ENCODE results near the gene LRMDA.
A peak's percentile ranks its signal among the peaks of the same experiment; 100 is the strongest.

Gene LRMDA

GRCh38 chr10:75431180-75432111, at the start of gene LRMDA:
Gene LRMDA, plus strand, starts transcription at chr10:75431624.
- DNase-seq (ENCODE audit: low spot score) = no peak

- DNase-seq (ENCODE audit: low spot score) = no peak
Measured at GRCh38 chr10:75386128-75386527, 45.3 kb upstream of the LRMDA start.

DNA sequence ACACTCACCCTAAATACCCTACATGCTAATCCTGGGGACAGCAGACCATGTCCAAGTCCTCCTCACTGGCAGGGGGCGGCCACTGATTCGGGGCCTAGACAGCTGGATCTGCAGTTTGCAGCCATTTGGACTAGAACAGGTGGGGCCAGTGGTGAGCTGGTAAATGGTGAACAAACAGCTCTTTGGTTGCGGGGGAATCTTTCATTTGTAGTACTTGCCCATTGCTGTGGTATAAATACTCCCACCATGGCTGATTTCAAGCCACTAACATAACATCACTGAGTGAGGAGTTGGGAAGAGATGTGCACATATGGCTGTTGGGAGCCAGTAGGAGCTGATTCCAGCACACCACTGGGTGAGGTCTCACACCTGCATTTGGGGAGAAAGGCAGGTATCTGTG, 43.3 kb upstream of the LRMDA start:
- no peak for DNase-seq (ENCODE audit: low spot score)

DNA sequence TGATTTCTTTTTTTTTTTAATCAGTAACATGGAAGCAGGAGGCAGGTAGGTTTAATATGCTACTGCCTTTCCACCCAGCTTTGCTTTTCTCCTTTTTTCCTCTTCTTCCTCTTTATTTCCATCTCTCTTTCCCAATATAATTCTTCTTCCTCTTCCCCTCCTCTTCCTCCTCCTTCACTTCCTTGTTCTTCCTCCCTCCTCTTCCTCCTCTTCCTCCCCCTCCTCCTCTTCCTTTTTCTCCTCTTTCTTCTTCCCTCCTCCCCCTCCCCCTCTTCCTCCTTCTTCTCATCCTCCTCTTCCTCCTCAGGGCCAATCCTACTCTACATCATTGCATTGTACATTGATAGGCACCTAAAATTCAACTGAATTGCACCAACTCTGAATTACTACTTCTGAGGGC, 41.2 kb upstream of the LRMDA start:
- DNase-seq (ENCODE audit: low spot score) = no peak

DNA sequence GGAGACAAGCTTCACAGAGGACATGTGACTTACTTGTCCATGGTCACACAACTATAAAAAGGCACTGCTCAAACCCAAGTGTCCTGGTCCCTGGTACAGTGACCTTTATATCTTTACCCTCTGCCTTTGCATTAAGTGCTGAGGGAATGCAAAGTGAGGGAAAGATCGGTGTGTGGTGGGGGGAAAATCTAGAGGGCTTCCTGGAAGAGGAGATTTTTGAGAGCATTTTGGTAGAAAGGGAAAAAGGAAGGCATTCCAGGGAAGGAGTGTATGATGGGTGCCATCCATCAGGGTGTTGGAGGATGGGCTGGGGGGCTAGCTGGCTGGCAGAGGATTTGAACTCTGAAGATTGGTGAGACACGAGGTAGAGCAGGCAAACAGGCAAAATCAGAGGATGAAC, 39.2 kb upstream of the LRMDA start:
- DNase-seq (ENCODE audit: low spot score) = no peak

GRCh38 chr10:75392744-75393143, 38.7 kb upstream of the LRMDA start:
- no peak for DNase-seq (ENCODE audit: low spot score)

DNA sequence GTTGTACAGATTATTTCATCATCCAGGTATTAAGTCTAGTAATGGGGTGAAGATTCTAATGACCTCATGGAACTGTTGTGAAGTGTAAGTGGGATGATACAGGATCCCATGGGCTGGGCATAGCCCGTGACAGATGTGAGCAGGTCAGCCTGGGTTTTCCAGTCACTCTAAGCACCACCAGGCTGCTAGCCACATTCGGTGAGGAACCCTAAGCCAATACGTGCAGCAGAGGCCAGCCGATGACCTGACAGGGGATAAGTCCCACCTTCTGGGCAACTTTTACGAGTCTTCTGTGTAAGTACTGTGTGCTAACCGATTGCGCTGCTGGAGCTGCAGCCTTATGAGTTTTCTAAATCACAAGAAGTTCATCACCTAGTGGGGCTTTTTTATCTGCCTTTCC, 37.2 kb upstream of the LRMDA start:
- no peak for DNase-seq (ENCODE audit: low spot score)

DNA sequence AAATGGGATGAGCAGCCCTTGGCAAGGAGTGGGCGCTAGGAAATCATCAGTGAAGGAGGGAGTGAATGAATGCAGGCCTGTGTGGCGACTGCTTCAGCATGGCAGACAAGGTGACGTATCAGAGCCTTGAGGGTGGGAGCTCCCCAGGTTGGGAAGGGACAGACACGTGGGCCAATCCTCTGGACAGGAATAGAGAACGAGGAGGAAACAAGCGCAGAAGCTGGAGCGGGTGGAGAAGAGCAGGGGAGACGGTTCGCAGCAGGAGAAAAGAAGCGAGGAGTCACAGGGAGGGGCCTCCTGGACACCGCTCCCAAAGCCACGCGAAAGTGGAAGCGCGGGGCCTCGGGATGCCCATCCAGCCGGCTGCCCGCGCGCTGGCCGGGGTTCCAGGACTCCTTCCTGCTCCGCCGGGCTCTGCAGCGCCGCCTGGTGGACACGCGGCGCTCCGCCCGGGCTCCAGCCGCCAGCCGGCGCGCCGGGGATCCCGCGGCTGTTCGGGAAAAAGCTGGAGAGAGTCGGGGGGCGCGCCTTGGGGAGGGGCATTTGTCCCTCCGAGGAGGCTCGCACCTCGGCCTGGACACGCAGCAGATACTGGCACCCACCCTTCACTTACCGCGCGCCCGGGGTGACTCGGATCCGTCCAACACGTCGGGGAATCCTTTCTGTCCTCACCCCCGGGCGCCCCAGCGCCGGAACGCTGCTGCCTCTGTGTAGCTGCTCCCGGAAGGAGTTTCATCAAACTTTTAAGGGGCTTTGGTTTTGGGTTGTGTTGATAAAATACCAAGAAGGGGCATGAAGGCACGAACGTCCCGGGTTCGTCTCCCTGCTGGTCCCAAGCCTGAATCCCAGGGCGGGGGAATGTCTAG, 36.1 kb upstream of the LRMDA start:
- DNase-seq (ENCODE audit: low spot score) = no peak

DNA sequence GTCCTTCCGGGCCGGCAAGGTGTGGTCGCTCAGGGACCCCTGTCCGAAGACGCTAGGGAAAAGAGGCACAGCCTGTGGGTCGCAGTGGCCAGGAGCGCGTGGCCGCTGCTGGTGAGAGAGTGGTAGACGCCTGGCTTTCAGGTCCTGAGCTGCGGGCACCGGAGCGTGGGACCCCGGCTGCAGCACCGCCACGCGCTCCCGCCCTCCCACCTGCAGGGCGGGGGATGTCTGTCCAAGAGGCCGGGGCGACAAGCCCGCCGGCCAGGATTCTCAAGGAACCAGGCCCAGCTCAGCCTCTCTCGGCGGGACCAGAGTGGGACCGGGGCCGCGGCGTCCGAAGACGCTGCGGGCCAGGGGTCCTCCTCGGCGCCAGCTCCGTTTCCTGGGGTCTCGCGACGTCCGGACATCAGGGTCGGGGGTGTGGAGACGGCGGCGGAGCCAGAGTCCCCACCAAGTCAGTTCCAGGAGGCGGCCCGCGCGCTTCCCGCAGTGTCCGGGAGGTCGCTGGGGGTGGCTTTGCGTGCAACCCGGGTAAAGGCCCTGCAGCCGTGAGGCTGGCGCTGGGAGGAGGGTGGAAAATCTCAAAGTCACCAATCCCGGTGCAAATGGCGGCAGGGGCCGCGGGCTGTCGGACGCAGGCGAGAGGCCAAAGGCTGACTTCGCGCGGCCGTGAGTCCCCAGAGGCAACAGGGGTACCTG, 35.3 kb upstream of the LRMDA start:
- DNase-seq (ENCODE audit: low spot score) = no peak

GRCh38 chr10:75396631-75397495, 34.6 kb upstream of the LRMDA start:
- no peak for DNase-seq (ENCODE audit: low spot score)

GRCh38 chr10:75397496-75398199, 33.8 kb upstream of the LRMDA start:
- no peak for DNase-seq (ENCODE audit: low spot score)

DNA sequence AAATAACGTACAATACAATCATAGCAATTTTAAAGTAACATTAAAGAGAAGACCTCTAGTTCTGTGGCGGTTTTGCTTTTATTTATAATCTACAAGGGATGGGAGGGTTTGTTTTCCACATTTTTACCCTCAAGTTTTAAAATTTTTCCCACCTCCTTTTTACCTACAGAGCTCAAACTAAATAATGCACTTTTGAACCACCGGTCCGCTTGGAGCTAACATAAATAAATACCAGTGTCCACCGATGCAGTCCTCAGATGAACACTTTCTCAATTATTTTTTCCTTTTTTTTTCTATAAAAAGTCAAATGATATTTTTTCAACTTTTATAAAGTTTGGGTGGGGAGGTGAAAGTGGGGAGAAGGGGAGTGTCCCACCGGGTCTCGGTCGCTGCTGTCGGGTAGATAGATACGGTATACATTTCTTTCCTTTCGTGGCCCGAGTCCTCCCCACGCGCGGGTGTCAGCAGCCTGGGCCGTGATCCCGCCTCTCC, 33.2 kb upstream of the LRMDA start:
- no peak for DNase-seq (ENCODE audit: low spot score)

DNA sequence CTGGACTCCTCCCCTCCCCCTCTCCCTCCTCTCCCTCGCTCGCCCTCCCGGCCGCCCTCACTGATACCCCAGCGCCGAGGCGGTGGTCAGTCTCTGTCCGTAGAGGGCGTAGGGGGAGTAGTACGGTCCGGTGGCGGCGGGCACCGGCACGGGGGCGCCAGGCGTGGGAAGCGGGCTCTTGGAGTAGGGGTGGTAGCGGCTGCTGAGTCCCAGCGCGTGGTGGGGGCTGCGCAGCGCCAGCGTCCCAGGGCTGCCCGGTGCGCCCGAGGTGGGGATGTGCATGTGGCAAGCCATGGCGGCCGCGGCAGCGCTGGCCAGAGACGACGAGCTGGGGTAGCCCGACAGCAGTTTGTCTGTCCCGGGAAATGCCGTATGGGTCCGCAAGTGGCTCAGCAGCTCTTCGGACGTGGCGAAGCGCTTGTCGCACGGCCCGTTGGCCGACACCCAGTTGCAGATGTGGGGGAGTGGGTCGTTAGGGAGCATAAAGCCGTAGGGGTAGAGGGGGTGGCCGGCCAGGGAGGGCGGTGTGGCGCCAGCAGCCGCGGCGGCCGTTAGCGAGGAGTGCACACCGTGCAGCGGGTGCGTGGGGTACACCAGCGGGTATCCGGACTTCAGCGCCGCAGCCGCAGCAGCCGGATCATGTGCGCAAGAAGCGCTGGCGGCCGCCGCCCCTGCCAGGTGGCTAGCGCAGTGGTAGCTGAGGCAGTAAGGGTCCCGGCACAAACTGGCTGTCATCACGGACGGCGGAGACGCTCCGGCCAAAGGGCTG, 32.5 kb upstream of the LRMDA start:
- no peak for DNase-seq (ENCODE audit: low spot score)

DNA sequence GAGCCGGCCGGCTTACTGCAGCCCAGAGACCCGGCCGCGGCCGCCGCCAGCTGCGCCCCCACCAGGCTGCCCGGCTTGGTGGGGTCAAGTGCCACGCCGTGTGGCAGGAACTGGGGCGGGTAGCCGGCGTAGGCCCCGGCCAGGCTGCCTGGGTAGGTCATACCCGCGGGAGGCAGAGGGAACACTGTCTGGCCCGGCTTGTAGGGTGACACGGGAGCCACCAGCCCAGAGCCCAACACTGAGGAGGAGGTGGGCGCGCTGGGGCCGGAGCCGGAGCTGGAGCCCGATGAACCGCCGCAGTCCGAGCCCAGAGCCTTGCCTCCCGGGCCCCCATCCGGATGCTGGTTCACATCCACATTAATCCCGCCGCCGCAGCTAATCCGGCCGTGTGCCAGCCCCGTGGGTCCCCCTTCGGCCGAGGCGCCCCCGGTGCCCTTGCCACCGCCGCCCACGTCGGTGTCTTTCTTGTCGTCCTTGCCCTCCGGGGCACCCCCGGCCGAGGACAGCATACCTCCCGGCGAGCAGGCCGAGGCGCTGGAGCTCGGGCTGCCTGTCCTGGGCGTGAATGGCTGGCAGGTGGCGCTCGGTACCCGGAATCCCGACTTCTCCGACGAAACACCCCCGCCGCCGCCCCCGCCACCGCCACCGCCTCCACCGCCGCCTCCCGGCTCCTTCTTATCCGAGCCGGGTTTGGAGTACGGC, 31.8 kb upstream of the LRMDA start:
- peak; percentile 47 for DNase-seq (ENCODE audit: low spot score)

- DNase-seq (ENCODE audit: low spot score) = no peak
Measured at GRCh38 chr10:75400163-75400770, 31.2 kb upstream of the LRMDA start.

GRCh38 chr10:75400771-75401568, 30.5 kb upstream of the LRMDA start:
- no peak for DNase-seq (ENCODE audit: low spot score)

DNA sequence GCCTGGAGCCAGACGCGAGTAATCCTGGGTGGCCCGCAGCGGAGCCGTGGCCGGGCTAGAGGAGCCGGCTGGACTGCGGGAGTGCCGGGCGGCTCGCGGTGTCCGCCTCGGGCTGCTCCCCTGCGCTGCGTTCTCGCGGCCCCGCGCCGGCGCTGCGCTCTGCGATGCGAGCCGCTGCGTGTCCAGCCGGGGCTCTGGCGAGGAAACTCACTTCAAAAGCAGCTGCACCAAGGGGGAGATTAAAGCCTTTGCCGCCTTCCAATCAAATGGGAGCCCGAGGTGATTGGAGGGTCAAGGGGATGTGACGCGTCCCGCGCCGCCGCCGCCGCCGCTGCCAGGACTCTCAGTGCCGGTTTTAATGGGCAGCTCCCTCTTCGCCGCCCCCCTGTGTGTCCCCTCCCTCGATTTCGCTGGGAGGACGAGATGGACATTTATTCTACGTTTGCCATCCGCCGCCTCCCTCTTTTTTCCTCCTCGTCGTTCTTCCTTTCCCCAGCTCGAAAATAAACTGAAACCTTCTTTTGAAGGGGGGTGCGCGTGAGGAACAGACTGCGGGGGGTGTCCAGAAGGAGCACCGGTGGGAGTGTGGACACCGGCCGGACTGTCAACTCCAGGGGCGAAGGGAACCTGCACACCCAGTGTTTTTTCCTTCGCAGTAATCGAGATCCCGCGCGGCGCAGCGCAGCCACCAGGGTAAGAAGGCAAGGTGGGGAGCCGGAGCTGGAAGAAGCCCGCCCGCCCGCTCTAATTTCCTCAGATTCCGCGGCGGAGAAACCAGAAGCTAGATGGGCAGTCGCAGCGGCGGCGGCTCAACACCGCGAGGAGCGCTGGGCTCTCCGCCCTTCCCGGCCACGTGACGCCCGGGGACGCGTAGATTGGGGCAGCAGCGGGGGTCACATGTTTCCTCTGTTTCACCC, 29.6 kb upstream of the LRMDA start, which contains the start of gene ZNF503:
Gene ZNF503, minus strand, starts transcription at position 196 of the 917 bp plus-strand sequence. CDS start 345 bp downstream, outside the sequence.
- peak; percentile 93 for DNase-seq (ENCODE audit: low spot score)

All from cerebellar cortex (tissue), 1 donor.